ENCODE measurements around the gene BLVRA.

- TF ChIP-seq POLR2AphosphoS5 (IDR thresholded peaks at IDR 0.05) (no peak), CTCF (IDR thresholded peaks at IDR 0.05) (no peak)
Measured at GRCh38 chr7:43784030-43784584, 25.6 kb downstream of the BLVRA start.
